GM21717 (cell line): ENCODE data around the gene CHL1.

ENCODE experiments used
- ATAC-seq: cut with Tn5 transposase; IDR thresholded peaks from one replicate; pipeline ENCODE4 v1.9.1; 2021; ENCODE audit warnings: mild to moderate bottlenecking, moderate library complexity; ENCODE audit not compliant: unreplicated experiment

CHL1 gene, protein sequence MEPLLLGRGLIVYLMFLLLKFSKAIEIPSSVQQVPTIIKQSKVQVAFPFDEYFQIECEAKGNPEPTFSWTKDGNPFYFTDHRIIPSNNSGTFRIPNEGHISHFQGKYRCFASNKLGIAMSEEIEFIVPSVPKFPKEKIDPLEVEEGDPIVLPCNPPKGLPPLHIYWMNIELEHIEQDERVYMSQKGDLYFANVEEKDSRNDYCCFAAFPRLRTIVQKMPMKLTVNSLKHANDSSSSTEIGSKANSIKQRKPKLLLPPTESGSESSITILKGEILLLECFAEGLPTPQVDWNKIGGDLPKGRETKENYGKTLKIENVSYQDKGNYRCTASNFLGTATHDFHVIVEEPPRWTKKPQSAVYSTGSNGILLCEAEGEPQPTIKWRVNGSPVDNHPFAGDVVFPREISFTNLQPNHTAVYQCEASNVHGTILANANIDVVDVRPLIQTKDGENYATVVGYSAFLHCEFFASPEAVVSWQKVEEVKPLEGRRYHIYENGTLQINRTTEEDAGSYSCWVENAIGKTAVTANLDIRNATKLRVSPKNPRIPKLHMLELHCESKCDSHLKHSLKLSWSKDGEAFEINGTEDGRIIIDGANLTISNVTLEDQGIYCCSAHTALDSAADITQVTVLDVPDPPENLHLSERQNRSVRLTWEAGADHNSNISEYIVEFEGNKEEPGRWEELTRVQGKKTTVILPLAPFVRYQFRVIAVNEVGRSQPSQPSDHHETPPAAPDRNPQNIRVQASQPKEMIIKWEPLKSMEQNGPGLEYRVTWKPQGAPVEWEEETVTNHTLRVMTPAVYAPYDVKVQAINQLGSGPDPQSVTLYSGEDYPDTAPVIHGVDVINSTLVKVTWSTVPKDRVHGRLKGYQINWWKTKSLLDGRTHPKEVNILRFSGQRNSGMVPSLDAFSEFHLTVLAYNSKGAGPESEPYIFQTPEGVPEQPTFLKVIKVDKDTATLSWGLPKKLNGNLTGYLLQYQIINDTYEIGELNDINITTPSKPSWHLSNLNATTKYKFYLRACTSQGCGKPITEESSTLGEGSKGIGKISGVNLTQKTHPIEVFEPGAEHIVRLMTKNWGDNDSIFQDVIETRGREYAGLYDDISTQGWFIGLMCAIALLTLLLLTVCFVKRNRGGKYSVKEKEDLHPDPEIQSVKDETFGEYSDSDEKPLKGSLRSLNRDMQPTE (N-terminal part only)

GRCh38 chr3:196311-197148, at the start of gene CHL1:
Gene CHL1, plus strand, starts transcription at chr3:196763. Its CDS starts 123,014 bp downstream, at chr3:319777.
- ATAC-seq: no peak

- no peak for ATAC-seq
Measured at GRCh38 chr3:151614-152189, 44.9 kb upstream of the CHL1 start.

DNA sequence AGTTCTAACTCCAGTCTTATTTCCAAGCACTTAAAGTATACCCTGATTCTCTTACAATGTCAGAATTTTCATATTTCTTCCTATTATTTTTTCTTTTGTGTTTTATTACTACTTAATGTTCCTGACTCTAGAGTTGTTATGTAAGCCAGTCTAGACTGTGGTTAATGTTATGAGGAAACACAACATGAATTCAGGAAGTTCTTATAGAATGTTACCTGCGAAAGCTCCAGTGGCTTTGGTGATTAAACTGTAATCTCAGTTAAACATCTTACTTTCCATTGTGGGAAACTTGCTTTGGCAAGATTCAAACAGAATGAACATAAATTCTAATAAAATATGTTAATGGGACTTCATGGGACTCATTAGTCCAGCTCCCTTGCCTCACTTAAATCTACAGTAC, 36.6 kb upstream of the CHL1 start:
- ATAC-seq: no peak

DNA sequence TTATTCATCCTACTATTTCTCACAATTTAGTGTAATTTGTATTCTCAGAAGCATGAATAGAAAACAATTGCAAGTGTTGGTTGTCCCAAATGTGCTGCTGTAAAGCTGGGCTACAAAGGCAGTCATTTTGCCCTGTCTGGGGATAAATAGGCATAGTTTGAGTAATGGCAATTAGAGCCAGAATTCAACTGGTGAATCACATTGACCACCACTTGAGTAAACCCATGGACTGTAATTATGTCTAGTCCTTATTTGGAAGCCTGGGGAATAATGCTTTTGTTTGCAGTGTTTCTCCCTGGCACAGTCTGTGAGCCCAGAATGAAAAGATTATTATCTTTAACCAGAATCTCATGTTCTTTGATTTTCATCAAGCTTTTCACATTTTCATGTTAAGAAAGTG, 30.5 kb upstream of the CHL1 start:
- ATAC-seq: no peak

DNA sequence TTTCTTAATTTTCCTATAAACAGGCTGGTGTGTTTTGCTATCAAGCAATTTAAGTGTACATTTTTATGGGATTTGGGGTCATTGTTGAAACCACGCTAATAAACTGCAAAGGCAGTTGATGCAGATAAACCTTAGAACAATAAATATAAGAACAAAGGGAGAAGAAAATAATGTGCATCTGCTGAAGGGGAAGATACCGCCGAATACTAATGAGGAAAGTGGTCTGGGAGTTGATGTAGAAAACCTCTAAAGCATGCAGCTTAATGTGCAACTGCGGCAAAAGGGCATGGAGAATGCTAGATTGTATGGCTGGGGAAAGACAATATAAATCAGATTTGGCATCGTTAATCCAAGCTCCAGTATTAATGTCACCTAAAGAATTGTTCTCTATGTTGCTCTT, 29.8 kb upstream of the CHL1 start:
- ATAC-seq: no peak

- peak; percentile 82 for ATAC-seq
Measured at GRCh38 chr3:173886-174285, 22.7 kb upstream of the CHL1 start.

- no peak for ATAC-seq
Measured at GRCh38 chr3:184976-185375, 11.6 kb upstream of the CHL1 start.

GRCh38 chr3:192215-192929, 4.2 kb upstream of the CHL1 start:
- ATAC-seq: peak; percentile 98

- ATAC-seq: no peak
Measured at GRCh38 chr3:194001-194400, 2.6 kb upstream of the CHL1 start.

DNA sequence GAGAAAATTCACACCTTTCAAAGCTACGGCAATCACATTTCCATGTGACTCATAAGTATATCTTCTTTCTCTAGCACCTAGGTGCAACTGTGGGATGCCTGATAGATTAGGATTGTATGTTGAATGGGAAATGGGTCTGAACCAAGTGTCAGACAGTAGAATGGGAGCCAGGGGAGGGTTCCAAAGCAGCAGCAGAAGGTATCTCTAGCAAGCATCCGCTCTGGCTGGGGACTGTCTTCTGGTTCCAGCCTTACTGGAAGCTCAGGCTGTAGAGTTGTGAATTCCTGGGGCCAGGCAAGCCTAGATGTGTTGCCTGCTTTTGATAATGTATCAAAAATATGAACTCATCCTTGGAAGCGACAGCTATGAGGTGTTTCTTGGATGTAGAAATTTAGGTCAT, 2.1 kb upstream of the CHL1 start:
- ATAC-seq: no peak

DNA sequence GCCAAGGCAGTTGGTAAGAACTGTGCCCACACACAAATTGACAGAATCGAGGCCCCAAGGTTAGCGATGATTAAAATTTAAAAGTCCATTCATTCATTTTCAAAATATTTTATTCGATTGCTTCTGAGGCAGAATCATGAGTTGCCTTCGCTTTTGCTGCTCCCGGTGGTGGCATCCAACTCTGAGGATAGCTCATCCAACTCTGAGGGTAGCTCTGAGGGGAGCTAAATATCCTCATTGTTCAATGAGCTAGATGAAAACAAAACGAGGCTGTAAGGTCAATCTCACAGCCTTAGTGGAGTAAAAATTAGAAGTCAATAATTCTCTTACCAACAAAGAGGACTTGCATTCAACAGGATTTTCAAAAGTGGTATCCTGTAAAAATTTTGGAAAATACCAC, 897 bp upstream of the CHL1 start:
- no peak for ATAC-seq

DNA sequence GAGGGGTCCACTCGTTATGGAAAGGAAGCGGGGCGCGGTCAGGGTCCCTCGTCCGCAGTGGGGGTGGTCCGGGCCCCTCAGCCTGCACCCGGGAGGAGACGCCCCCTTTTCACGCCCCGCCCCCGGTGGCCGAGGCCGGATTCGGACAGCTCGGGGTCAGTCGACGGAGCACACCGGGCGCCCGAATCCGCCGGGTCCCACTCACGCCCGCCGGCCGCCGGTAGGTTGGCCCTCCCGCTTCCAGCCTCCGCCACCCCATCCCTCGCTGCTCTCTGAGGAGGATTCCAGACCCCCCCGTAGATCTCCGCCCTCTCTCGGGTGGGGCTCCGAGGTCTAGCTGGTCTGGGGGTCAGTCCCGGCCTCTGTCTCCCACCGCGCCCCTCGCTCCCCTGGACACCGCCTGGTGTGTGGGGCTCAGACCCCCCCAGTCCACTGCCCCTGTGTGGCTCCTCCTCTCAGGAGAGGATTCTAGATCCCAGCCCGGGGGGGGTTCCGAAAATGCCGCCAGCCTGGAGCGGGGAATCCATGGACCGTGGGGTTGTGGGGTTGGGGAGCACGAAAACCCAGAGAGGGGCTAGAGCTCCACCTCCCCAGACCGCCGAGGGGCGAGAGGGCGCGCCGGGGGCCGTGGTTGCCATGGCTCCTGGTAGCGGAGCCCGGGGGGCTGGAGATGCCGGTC, 725 bp downstream of the CHL1 start:
- no peak for ATAC-seq

DNA sequence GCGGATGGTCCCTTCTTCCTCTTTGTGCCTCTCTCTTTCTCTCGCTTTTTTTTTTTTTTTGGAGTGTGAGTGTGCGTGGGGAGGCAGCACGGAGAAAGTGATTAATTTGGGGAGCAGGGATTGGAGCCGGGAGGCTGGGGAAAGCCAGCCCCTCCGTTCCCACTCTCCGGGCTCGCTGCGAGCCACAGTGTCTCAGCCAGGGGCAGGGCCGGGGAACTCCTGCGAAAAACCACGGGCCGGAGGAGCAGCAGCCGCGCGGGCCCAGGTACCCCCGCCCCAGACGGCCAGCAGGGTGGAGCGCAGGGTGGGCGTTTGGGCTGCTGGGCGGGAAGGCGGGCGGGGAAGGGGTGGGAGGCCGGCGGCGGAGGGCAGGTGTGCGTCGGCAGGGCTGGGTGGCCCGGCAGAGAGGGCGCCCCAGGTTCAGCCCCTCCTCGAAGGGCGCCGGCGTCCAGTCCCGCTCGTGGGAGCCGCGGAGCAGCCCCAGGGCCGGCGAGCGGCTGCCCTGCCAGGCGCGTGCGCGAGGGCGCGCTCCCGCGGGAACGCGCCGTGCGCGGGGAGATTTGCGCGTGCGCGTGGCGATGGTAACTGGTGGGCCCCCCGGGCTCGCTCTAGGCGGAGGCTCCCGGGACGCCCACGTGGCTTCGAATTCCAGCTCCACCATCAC, 1.4 kb downstream of the CHL1 start:
- no peak for ATAC-seq

GRCh38 chr3:199835-200234, 3.3 kb downstream of the CHL1 start:
- no peak for ATAC-seq

- ATAC-seq: no peak
Measured at GRCh38 chr3:200758-201325, 4.3 kb downstream of the CHL1 start.

DNA sequence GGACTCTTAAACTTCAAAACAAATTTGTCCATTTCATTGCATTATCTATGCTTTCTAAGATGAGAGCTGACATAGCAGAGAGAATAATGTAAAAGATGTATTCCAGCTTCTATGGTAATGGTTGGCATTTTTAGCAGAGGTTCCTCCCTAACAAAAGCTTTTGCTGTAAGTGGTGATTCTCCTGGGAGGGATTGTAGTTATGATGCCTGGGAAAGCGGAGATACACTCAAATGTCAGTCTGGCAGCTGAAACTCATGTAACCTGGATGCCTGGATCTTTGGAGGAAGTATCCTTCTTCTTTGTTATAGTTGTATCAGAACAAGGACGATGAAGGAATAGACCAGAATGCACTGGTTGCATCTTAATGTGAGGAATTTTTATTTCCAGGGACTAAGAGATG, 7.5 kb downstream of the CHL1 start:
- no peak for ATAC-seq

GRCh38 chr3:207973-208372, 11.4 kb downstream of the CHL1 start:
- no peak for ATAC-seq

- ATAC-seq: no peak
Measured at GRCh38 chr3:210669-211068, 14.1 kb downstream of the CHL1 start.
